ENCODE data around the gene NTSR2.

DNA sequence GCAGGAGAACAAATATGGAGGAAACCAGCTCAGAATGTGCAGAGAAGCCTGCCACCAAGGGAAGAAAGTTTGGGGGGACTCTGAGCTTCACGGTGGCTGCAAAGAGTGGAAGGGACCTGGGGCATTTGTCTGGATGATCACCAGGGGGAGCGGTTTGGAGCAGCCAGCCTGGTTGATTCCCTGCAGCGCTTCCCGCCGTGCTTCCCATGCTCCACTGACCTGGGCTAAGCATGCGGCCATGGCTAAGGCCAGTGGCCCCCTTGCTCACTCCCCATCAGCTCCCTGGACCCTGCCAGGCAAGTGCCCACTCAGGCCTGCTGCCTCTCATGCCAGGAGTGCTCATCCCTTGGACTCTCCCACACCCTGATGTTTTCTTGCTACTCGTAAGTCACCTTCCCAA, 27.0 kb downstream of the NTSR2 start:
- no peak for TF ChIP-seq GATA3 (IDR thresholded peaks at IDR 0.05; ENCODE audit: low read depth, low read length)
- no peak for TF ChIP-seq GATA2 (IDR thresholded peaks at IDR 0.05; ENCODE audit: low read depth, low read length)
